GM23338 (cell line): Measurements from ENCODE around the gene INO80E. TPM values are rescaled to one million over a fixed set of nuclear protein-coding genes. Genes with fewer than 3 reads are reported as not detected.

Experiments used
- ATAC-seq: fragments of 200-7000 bp; cut with Tn5 transposase; 3 replicates; pipeline ENCODE4 v1.9.1; 2020
- DNase-seq: peaks from one replicate; pipeline ENCODE4 v3.0.0-alpha.2; 2015; ENCODE audit warnings: low spot score
- H2AFZ ChIP-seq: fragments of 200-600 bp; sonication (generic); 2 replicates; pipeline ENCODE4 v1.8.0; 2016; ENCODE audit warnings: antibody characterized with exemption, mild to moderate bottlenecking, moderate library complexity
- H3F3A ChIP-seq: fragments of 200-600 bp; sonication (generic); replicated peaks from 2 replicates; pipeline ENCODE4 v1.8.0; 2017; ENCODE audit warnings: antibody characterized with exemption, mixed run types, low read depth
- H3K27ac ChIP-seq: fragments of 200-600 bp; sonication (generic); 2 replicates; pipeline ENCODE4 v1.6.1; 2016; ENCODE audit warnings: low read depth
- H3K27me3 ChIP-seq: fragments of 200-600 bp; sonication (generic); 2 replicates; pipeline ENCODE4 v1.8.0; 2016; ENCODE audit warnings: mild to moderate bottlenecking, mixed run types, moderate library complexity; ENCODE audit not compliant: insufficient read depth
- H3K36me3 ChIP-seq: fragments of 200-600 bp; sonication (generic); 2 replicates; pipeline ENCODE4 v1.8.0; 2016; ENCODE audit warnings: mild to moderate bottlenecking; ENCODE audit not compliant: insufficient read depth
- H3K4me1 ChIP-seq: fragments of 200-600 bp; sonication (generic); 2 replicates; pipeline ENCODE4 v1.8.0; 2016; ENCODE audit warnings: mild to moderate bottlenecking, moderate library complexity; ENCODE audit not compliant: insufficient read depth
- H3K4me2 ChIP-seq: fragments of 200-600 bp; sonication (generic); 2 replicates; pipeline ENCODE4 v1.7.1; 2017; ENCODE audit warnings: mixed run types
- H3K4me3 ChIP-seq: fragments of 200-600 bp; sonication (generic); 2 replicates; pipeline ENCODE4 v1.6.1; 2016; ENCODE audit warnings: mixed run types
- H3K79me2 ChIP-seq: fragments of 200-600 bp; sonication (generic); replicated peaks from 2 replicates; pipeline ENCODE4 v1.8.0; 2017; ENCODE audit warnings: mild to moderate bottlenecking; ENCODE audit not compliant: insufficient read depth
- H3K9me2 ChIP-seq: fragments of 200-600 bp; sonication (generic); 2 replicates; pipeline ENCODE4 v1.8.0; 2017; ENCODE audit not compliant: insufficient read depth
- H4K20me1 ChIP-seq: fragments of 200-600 bp; sonication (generic); replicated peaks from 2 replicates; pipeline ENCODE4 v1.8.0; 2017; ENCODE audit warnings: mild to moderate bottlenecking; ENCODE audit not compliant: insufficient read depth
- H3K27ac Mint-ChIP-seq: 2 replicates; pipeline ENCODE4 v1.8.0; 2020; ENCODE audit warnings: inconsistent platforms, mild to moderate bottlenecking, moderate library complexity, mixed read lengths
- H3K27me3 Mint-ChIP-seq: 3 replicates; pipeline ENCODE4 v1.8.0; 2022; ENCODE audit warnings: low read depth, mild to moderate bottlenecking, moderate library complexity, mixed read lengths, inconsistent platforms; ENCODE audit not compliant: insufficient read depth, poor library complexity
- H3K36me3 Mint-ChIP-seq: 3 replicates; pipeline ENCODE4 v1.8.0; 2021; ENCODE audit warnings: low read depth, mild to moderate bottlenecking, inconsistent platforms, moderate library complexity, mixed read lengths
- H3K4me1 Mint-ChIP-seq: 3 replicates; pipeline ENCODE4 v1.8.0; 2020; ENCODE audit warnings: mild to moderate bottlenecking, inconsistent platforms, mixed read lengths
- H3K4me3 Mint-ChIP-seq: 3 replicates; pipeline ENCODE4 v1.8.0; 2021; ENCODE audit warnings: moderate library complexity, mild to moderate bottlenecking, inconsistent platforms, mixed read lengths
- H3K9me3 Mint-ChIP-seq: 3 replicates; pipeline ENCODE4 v1.8.0; 2020; ENCODE audit warnings: moderate library complexity, mild to moderate bottlenecking, inconsistent platforms, mixed read lengths
- CREB1 ChIP-seq: fragments of 250-450 bp; sonication (Bioruptor Pico); IDR thresholded peaks from 2 replicates; pipeline ENCODE4 v1.5.0; 2020; ENCODE audit warnings: low read depth, mild to moderate bottlenecking, moderate library complexity
- EZH2 ChIP-seq: fragments of 200-600 bp; sonication (generic); IDR thresholded peaks from one replicate; pipeline ENCODE4 v1.8.0; 2017; ENCODE audit warnings: antibody characterized with exemption, mild to moderate bottlenecking, low read depth; ENCODE audit not compliant: unreplicated experiment
- POLR2AphosphoS5 ChIP-seq: IDR thresholded peaks from 2 replicates; pipeline ENCODE4 v1.6.1; 2016; ENCODE audit warnings: antibody characterized with exemption, low read depth
- ZNF114 ChIP-seq: fragments of 250-450 bp; sonication (Bioruptor Pico); IDR thresholded peaks from 2 replicates; pipeline ENCODE4 v1.5.0; 2020; ENCODE audit warnings: mild to moderate bottlenecking, moderate library complexity
- polyA plus RNA-seq: library from polyadenylated mRNA; unstranded; fragments of >200 nt; fragmentation: Nextera tagmentation; extraction: Ambion mirVana; gene quantifications from 2 replicates; pipeline ENCODE4 v1.2.1, GENCODE V29; 2016
- total RNA-seq: library from RNA; depleted of rRNA; stranded (reverse); fragments of >200 nt; shearing (Covaris generic); gene quantifications from 2 replicates; pipeline ENCODE4 v1.2.3, GENCODE V29; 2014
- TF ChIP-seq, protein P1 (sequence below): fragments of 250-450 bp; sonication (Bioruptor Pico); IDR thresholded peaks from 2 replicates; pipeline ENCODE4 v1.5.0; 2020; ENCODE audit warnings: mild to moderate bottlenecking, moderate library complexity
- TF ChIP-seq, protein P2 (sequence below), 2 experiments: fragments of 200-600 bp in 1 of 2; sonication (generic) in 1 of 2; conservative IDR thresholded peaks; 2 replicates each; pipeline versions ENCODE4 v1.5.1 to v1.6.1; 2016 to 2017; ENCODE audit warnings: antibody characterized with exemption in 2 of 2, low read depth in 2 of 2, mild to moderate bottlenecking in 2 of 2, moderate library complexity in 1 of 2
- TF ChIP-seq, protein P3 (sequence below): IDR thresholded peaks from 2 replicates; pipeline ENCODE4 v1.6.1; 2016; ENCODE audit warnings: antibody characterized with exemption
- TF ChIP-seq, protein P4 (sequence below): IDR thresholded peaks from one replicate; pipeline ENCODE4 v1.6.1; 2018; ENCODE audit warnings: antibody characterized with exemption; ENCODE audit not compliant: unreplicated experiment

INO80E gene
- total and polyA plus RNA-seq, 2 experiments from 2014 or later = 66.0 to 71.0 TPM

DNA sequence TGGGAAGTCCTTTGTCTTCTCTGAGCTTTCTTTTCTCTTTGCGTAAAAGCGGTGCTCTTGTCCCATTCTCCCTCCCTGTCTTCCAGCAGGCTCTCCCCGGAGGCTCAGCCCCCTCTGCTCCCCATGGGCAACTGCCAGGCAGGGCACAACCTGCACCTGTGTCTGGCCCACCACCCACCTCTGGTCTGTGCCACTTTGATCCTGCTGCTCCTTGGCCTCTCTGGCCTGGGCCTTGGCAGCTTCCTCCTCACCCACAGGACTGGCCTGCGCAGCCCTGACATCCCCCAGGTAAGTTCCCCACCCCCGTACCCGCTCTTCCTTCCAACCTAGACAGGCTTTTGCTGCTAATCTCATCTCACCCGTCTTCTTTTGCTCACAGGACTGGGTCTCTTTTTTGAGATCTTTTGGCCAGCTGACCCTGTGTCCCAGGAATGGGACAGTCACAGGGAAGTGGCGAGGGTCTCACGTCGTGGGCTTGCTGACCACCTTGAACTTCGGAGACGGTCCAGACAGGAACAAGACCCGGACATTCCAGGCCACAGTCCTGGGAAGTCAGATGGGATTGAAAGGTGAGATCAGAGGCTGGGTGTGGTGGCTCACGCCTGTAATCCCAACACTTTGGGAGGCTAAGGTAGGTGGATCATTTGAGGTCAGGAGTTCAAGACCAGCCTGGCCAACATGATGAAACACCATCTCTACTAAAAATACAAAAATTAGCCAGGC, 32.9 kb upstream of the INO80E start (continued):
- TF ChIP-seq, protein P1, sequence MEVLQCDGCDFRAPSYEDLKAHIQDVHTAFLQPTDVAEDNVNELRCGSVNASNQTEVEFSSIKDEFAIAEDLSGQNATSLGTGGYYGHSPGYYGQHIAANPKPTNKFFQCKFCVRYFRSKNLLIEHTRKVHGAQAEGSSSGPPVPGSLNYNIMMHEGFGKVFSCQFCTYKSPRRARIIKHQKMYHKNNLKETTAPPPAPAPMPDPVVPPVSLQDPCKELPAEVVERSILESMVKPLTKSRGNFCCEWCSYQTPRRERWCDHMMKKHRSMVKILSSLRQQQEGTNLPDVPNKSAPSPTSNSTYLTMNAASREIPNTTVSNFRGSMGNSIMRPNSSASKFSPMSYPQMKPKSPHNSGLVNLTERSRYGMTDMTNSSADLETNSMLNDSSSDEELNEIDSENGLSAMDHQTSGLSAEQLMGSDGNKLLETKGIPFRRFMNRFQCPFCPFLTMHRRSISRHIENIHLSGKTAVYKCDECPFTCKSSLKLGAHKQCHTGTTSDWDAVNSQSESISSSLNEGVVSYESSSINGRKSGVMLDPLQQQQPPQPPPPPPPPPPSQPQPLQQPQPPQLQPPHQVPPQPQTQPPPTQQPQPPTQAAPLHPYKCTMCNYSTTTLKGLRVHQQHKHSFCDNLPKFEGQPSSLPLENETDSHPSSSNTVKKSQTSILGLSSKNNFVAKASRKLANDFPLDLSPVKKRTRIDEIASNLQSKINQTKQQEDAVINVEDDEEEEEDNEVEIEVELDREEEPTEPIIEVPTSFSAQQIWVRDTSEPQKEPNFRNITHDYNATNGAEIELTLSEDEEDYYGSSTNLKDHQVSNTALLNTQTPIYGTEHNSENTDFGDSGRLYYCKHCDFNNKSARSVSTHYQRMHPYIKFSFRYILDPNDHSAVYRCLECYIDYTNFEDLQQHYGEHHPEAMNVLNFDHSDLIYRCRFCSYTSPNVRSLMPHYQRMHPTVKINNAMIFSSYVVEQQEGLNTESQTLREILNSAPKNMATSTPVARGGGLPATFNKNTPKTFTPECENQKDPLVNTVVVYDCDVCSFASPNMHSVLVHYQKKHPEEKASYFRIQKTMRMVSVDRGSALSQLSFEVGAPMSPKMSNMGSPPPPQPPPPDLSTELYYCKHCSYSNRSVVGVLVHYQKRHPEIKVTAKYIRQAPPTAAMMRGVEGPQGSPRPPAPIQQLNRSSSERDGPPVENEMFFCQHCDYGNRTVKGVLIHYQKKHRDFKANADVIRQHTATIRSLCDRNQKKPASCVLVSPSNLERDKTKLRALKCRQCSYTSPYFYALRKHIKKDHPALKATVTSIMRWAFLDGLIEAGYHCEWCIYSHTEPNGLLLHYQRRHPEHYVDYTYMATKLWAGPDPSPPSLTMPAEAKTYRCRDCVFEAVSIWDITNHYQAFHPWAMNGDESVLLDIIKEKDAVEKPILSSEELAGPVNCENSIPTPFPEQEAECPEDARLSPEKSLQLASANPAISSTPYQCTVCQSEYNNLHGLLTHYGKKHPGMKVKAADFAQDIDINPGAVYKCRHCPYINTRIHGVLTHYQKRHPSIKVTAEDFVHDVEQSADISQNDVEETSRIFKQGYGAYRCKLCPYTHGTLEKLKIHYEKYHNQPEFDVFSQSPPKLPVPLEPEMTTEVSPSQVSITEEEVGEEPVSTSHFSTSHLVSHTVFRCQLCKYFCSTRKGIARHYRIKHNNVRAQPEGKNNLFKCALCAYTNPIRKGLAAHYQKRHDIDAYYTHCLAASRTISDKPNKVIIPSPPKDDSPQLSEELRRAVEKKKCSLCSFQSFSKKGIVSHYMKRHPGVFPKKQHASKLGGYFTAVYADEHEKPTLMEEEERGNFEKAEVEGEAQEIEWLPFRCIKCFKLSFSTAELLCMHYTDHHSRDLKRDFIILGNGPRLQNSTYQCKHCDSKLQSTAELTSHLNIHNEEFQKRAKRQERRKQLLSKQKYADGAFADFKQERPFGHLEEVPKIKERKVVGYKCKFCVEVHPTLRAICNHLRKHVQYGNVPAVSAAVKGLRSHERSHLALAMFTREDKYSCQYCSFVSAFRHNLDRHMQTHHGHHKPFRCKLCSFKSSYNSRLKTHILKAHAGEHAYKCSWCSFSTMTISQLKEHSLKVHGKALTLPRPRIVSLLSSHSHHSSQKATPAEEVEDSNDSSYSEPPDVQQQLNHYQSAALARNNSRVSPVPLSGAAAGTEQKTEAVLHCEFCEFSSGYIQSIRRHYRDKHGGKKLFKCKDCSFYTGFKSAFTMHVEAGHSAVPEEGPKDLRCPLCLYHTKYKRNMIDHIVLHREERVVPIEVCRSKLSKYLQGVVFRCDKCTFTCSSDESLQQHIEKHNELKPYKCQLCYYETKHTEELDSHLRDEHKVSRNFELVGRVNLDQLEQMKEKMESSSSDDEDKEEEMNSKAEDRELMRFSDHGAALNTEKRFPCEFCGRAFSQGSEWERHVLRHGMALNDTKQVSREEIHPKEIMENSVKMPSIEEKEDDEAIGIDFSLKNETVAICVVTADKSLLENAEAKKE (CRISPR knock-in tag) = no peak
- TF ChIP-seq, protein P2, sequence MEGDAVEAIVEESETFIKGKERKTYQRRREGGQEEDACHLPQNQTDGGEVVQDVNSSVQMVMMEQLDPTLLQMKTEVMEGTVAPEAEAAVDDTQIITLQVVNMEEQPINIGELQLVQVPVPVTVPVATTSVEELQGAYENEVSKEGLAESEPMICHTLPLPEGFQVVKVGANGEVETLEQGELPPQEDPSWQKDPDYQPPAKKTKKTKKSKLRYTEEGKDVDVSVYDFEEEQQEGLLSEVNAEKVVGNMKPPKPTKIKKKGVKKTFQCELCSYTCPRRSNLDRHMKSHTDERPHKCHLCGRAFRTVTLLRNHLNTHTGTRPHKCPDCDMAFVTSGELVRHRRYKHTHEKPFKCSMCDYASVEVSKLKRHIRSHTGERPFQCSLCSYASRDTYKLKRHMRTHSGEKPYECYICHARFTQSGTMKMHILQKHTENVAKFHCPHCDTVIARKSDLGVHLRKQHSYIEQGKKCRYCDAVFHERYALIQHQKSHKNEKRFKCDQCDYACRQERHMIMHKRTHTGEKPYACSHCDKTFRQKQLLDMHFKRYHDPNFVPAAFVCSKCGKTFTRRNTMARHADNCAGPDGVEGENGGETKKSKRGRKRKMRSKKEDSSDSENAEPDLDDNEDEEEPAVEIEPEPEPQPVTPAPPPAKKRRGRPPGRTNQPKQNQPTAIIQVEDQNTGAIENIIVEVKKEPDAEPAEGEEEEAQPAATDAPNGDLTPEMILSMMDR (conservative IDR thresholded peaks at IDR 0.05; ENCODE audit: low read depth in 2 of 2) = no peak
- no peak for TF ChIP-seq POLR2AphosphoS5

DNA sequence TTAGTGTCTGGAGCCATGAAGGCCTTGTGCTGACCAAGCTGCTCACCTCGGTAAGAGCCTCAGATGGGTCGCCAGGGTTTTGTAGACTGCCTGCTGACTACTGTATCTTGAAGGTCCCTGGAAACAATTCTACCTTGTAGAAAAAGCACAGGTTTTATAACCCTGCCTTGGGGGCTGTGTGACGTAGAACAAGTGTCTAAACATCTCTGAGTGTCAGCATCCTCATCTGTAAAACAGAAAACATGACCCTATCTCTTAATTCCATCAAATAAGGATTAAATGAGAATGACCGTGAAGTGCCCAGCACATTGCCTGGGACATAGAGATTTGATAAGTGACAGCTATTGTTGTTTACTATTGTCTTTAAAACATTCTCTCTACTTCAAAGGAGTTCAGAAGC, 27.8 kb upstream of the INO80E start:
- peaks cover 18% of the 10 kb centered on the region for H3K27me3 Mint-ChIP-seq
- no peak overlapping the region for H3K4me3 ChIP-seq
- H3K9me3 Mint-ChIP-seq = peaks cover 18% of the 10 kb centered on the region
- H3K9me2 ChIP-seq = peaks cover 4% of the 10 kb centered on the region; the same call in 1 of the 2 replicates
- H3K4me3 Mint-ChIP-seq = no peak overlapping the region
- no peak overlapping the region for H3K27ac ChIP-seq
- H3K4me1 Mint-ChIP-seq = peaks cover 2% of the 10 kb centered on the region
- H3F3A ChIP-seq = peaks cover 11% of the 10 kb centered on the region; the same call in 1 of the 2 replicates
- H3K36me3 ChIP-seq = peaks cover 14% of the 10 kb centered on the region
- DNase-seq (no peak), ATAC-seq (no peak)
- no peaks in the 10 kb centered on the region for H4K20me1 ChIP-seq
- H3K36me3 Mint-ChIP-seq = peaks cover 45% of the 10 kb centered on the region
- H3K27me3 ChIP-seq = peaks cover 16% of the 10 kb centered on the region
- no peak overlapping the region for H3K27ac Mint-ChIP-seq
- H3K4me1 ChIP-seq = no peaks in the 10 kb centered on the region
- no peak overlapping the region for H2AFZ ChIP-seq
- no peaks in the 10 kb centered on the region for H3K79me2 ChIP-seq
- no peak overlapping the region for H3K4me2 ChIP-seq
- no peak for TF ChIP-seq ZNF114 (CRISPR knock-in tag)
- TF ChIP-seq, protein P3, sequence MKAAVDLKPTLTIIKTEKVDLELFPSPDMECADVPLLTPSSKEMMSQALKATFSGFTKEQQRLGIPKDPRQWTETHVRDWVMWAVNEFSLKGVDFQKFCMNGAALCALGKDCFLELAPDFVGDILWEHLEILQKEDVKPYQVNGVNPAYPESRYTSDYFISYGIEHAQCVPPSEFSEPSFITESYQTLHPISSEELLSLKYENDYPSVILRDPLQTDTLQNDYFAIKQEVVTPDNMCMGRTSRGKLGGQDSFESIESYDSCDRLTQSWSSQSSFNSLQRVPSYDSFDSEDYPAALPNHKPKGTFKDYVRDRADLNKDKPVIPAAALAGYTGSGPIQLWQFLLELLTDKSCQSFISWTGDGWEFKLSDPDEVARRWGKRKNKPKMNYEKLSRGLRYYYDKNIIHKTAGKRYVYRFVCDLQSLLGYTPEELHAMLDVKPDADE = no peak
- no peak for TF ChIP-seq CREB1
- TF ChIP-seq, protein P2 (conservative IDR thresholded peaks at IDR 0.05; ENCODE audit: low read depth in 2 of 2) = no peak
- TF ChIP-seq POLR2AphosphoS5 = no peak
- TF ChIP-seq, protein P4, sequence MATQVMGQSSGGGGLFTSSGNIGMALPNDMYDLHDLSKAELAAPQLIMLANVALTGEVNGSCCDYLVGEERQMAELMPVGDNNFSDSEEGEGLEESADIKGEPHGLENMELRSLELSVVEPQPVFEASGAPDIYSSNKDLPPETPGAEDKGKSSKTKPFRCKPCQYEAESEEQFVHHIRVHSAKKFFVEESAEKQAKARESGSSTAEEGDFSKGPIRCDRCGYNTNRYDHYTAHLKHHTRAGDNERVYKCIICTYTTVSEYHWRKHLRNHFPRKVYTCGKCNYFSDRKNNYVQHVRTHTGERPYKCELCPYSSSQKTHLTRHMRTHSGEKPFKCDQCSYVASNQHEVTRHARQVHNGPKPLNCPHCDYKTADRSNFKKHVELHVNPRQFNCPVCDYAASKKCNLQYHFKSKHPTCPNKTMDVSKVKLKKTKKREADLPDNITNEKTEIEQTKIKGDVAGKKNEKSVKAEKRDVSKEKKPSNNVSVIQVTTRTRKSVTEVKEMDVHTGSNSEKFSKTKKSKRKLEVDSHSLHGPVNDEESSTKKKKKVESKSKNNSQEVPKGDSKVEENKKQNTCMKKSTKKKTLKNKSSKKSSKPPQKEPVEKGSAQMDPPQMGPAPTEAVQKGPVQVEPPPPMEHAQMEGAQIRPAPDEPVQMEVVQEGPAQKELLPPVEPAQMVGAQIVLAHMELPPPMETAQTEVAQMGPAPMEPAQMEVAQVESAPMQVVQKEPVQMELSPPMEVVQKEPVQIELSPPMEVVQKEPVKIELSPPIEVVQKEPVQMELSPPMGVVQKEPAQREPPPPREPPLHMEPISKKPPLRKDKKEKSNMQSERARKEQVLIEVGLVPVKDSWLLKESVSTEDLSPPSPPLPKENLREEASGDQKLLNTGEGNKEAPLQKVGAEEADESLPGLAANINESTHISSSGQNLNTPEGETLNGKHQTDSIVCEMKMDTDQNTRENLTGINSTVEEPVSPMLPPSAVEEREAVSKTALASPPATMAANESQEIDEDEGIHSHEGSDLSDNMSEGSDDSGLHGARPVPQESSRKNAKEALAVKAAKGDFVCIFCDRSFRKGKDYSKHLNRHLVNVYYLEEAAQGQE = no peak
- no peak for TF ChIP-seq EZH2
